ENCODE measurements around the gene WNT7B.

Gene WNT7B

GRCh38 chr22:45925811-45926351 lies 51.1 kb downstream of the WNT7B start:
- Histone ChIP-seq H3K36me3 (ENCODE audit: control insufficient read depth, insufficient read depth, low read length) (no peaks in the 10 kb centered on the region), H2BK5ac (ENCODE audit: low read length) (no peak overlapping the region)

GRCh38 chr22:45923835-45924234 lies 53.1 kb downstream of the WNT7B start:
- H4K5ac ChIP-seq (ENCODE audit: low read length), result no peak overlapping the region
- no peak overlapping the region for H2AK5ac ChIP-seq (ENCODE audit: low read length)
- H2BK5ac ChIP-seq (ENCODE audit: low read length), result no peak overlapping the region
- DNase-seq, result no peak
- no CpG with 5 or more reads among the region's 22 CpGs for WGBS (ENCODE audit: extremely low coverage, insufficient coverage, low lambda C conversion rate)
- H3K79me2 ChIP-seq (ENCODE audit: control insufficient read depth, insufficient read depth, low read length), result no peaks in the 10 kb centered on the region
- H3K4ac ChIP-seq (ENCODE audit: low read depth, low read length), result no peak overlapping the region
- no peaks in the 10 kb centered on the region for H3K36me3 ChIP-seq (ENCODE audit: control insufficient read depth, insufficient read depth, low read length)
- H3K18ac ChIP-seq (ENCODE audit: low read length), result no peak overlapping the region
- no peak overlapping the region for H3K4me3 ChIP-seq (ENCODE audit: low read length)
- H3K27ac ChIP-seq (ENCODE audit: low read depth, low read length), result no peak overlapping the region
- no peak overlapping the region for H3K4me2 ChIP-seq (ENCODE audit: low read length)
- no peak overlapping the region for H2BK15ac ChIP-seq (replicated peaks; ENCODE audit: low read depth)
- H3K27me3 ChIP-seq (ENCODE audit: insufficient read depth, low read length, poor library complexity), result no peaks in the 10 kb centered on the region
- no peaks in the 10 kb centered on the region for H3K79me1 ChIP-seq (ENCODE audit: low read length)
- H3K9ac ChIP-seq (ENCODE audit: low read length), result no peak overlapping the region
- no peak overlapping the region for H3K23ac ChIP-seq (ENCODE audit: low read length)
- H2BK120ac ChIP-seq (ENCODE audit: low read depth, low read length), result no peak overlapping the region
- H4K8ac ChIP-seq (ENCODE audit: low read depth, low read length), result no peak overlapping the region
- H3K56ac ChIP-seq (ENCODE audit: low read length), result no peak overlapping the region
- no peaks in the 10 kb centered on the region for H3K4me1 ChIP-seq (ENCODE audit: control insufficient read depth, low read depth, low read length)

More at GRCh38 chr22:45925811-45926351, 51.1 kb downstream of the WNT7B start:
- no peak overlapping the region for H4K8ac ChIP-seq (ENCODE audit: low read depth, low read length)
- no peaks in the 10 kb centered on the region for H3K27me3 ChIP-seq (ENCODE audit: insufficient read depth, low read length, poor library complexity)
- H3K18ac ChIP-seq (ENCODE audit: low read length), result no peak overlapping the region
- no peak overlapping the region for H3K9ac ChIP-seq (ENCODE audit: low read length)
- H3K4me2 ChIP-seq (ENCODE audit: low read length), result no peak overlapping the region
- H3K79me1 ChIP-seq (ENCODE audit: low read length), result no peaks in the 10 kb centered on the region
- no peak overlapping the region for H2BK120ac ChIP-seq (ENCODE audit: low read depth, low read length)
- no peak for DNase-seq
- no peak overlapping the region for H2BK15ac ChIP-seq (replicated peaks; ENCODE audit: low read depth)
- no peak overlapping the region for H3K56ac ChIP-seq (ENCODE audit: low read length)
- WGBS (ENCODE audit: extremely low coverage, insufficient coverage, low lambda C conversion rate), result no CpG with 5 or more reads among the region's 16 CpGs
- no peak overlapping the region for H4K5ac ChIP-seq (ENCODE audit: low read length)
- H3K27ac ChIP-seq (ENCODE audit: low read depth, low read length), result no peak overlapping the region
- no peak overlapping the region for H3K4me3 ChIP-seq (ENCODE audit: low read length)
- H3K4me1 ChIP-seq (ENCODE audit: control insufficient read depth, low read depth, low read length), result no peaks in the 10 kb centered on the region
- H3K23ac ChIP-seq (ENCODE audit: low read length), result no peak overlapping the region
- H3K4ac ChIP-seq (ENCODE audit: low read depth, low read length), result no peak overlapping the region
- H2AK5ac ChIP-seq (ENCODE audit: low read length), result no peak overlapping the region
- no peaks in the 10 kb centered on the region for H3K79me2 ChIP-seq (ENCODE audit: control insufficient read depth, insufficient read depth, low read length)

- no peak for DNase-seq
- Histone ChIP-seq H2BK120ac (ENCODE audit: low read depth, low read length) (no peak overlapping the region), H3K27ac (ENCODE audit: low read depth, low read length) (no peak overlapping the region), H2BK15ac (replicated peaks; ENCODE audit: low read depth) (no peak overlapping the region), H3K79me2 (ENCODE audit: control insufficient read depth, insufficient read depth, low read length) (no peaks in the 10 kb centered on the region), H4K5ac (ENCODE audit: low read length) (no peak overlapping the region), H3K4me2 (ENCODE audit: low read length) (no peak overlapping the region), H3K79me1 (ENCODE audit: low read length) (no peaks in the 10 kb centered on the region), H3K23ac (ENCODE audit: low read length) (no peak overlapping the region), H2BK5ac (ENCODE audit: low read length) (no peak overlapping the region), H3K4me3 (ENCODE audit: low read length) (no peak overlapping the region), H3K36me3 (ENCODE audit: control insufficient read depth, insufficient read depth, low read length) (no peaks in the 10 kb centered on the region), H3K56ac (ENCODE audit: low read length) (no peak overlapping the region), H3K4me1 (ENCODE audit: control insufficient read depth, low read depth, low read length) (no peaks in the 10 kb centered on the region), H3K9ac (ENCODE audit: low read length) (no peak overlapping the region), H3K18ac (ENCODE audit: low read length) (no peak overlapping the region), H4K8ac (ENCODE audit: low read depth, low read length) (no peak overlapping the region), H2AK5ac (ENCODE audit: low read length) (no peak overlapping the region), H3K27me3 (ENCODE audit: insufficient read depth, low read length, poor library complexity) (no peaks in the 10 kb centered on the region), H3K4ac (ENCODE audit: low read depth, low read length) (no peak overlapping the region)
- WGBS (ENCODE audit: extremely low coverage, insufficient coverage, low lambda C conversion rate), result no CpG with 5 or more reads among the region's 9 CpGs
These were observed 53.8 kb downstream of the WNT7B start for GRCh38 chr22:45923212-45923611.

GRCh38 chr22:45922661-45923060 lies 54.3 kb downstream of the WNT7B start:
- Histone ChIP-seq H3K56ac (ENCODE audit: low read length) (no peak overlapping the region), H3K4me2 (ENCODE audit: low read length) (no peak overlapping the region), H3K79me1 (ENCODE audit: low read length) (no peaks in the 10 kb centered on the region), H3K27ac (ENCODE audit: low read depth, low read length) (no peak overlapping the region), H2BK120ac (ENCODE audit: low read depth, low read length) (no peak overlapping the region), H3K4me3 (ENCODE audit: low read length) (no peak overlapping the region), H3K9ac (ENCODE audit: low read length) (no peak overlapping the region), H2AK5ac (ENCODE audit: low read length) (no peak overlapping the region), H2BK5ac (ENCODE audit: low read length) (no peak overlapping the region), H3K4me1 (ENCODE audit: control insufficient read depth, low read depth, low read length) (no peaks in the 10 kb centered on the region), H2BK15ac (replicated peaks; ENCODE audit: low read depth) (no peak overlapping the region), H4K8ac (ENCODE audit: low read depth, low read length) (no peak overlapping the region), H3K79me2 (ENCODE audit: control insufficient read depth, insufficient read depth, low read length) (no peaks in the 10 kb centered on the region), H3K36me3 (ENCODE audit: control insufficient read depth, insufficient read depth, low read length) (no peaks in the 10 kb centered on the region), H4K5ac (ENCODE audit: low read length) (no peak overlapping the region), H3K23ac (ENCODE audit: low read length) (no peak overlapping the region), H3K18ac (ENCODE audit: low read length) (no peak overlapping the region), H3K27me3 (ENCODE audit: insufficient read depth, low read length, poor library complexity) (no peaks in the 10 kb centered on the region), H3K4ac (ENCODE audit: low read depth, low read length) (no peak overlapping the region)
- DNase-seq, result no peak
- no CpG with 5 or more reads among the region's 29 CpGs for WGBS (ENCODE audit: extremely low coverage, insufficient coverage, low lambda C conversion rate)

- no peaks in the 10 kb centered on the region for H3K79me1 ChIP-seq (ENCODE audit: low read length)
- H4K5ac ChIP-seq (ENCODE audit: low read length), result no peak overlapping the region
- H2BK5ac ChIP-seq (ENCODE audit: low read length), result no peak overlapping the region
- H2BK15ac ChIP-seq (replicated peaks; ENCODE audit: low read depth), result no peak overlapping the region
- H2BK120ac ChIP-seq (ENCODE audit: low read depth, low read length), result no peak overlapping the region
- DNase-seq, result no peak
- H3K9ac ChIP-seq (ENCODE audit: low read length), result no peak overlapping the region
- no peak overlapping the region for H3K4ac ChIP-seq (ENCODE audit: low read depth, low read length)
- WGBS (ENCODE audit: extremely low coverage, insufficient coverage, low lambda C conversion rate), result no CpG with 5 or more reads among the region's 15 CpGs
- H2AK5ac ChIP-seq (ENCODE audit: low read length), result no peak overlapping the region
- H3K36me3 ChIP-seq (ENCODE audit: control insufficient read depth, insufficient read depth, low read length), result no peaks in the 10 kb centered on the region
- H3K27ac ChIP-seq (ENCODE audit: low read depth, low read length), result no peak overlapping the region
- no peak overlapping the region for H3K56ac ChIP-seq (ENCODE audit: low read length)
- H3K4me1 ChIP-seq (ENCODE audit: control insufficient read depth, low read depth, low read length), result no peaks in the 10 kb centered on the region
- H3K23ac ChIP-seq (ENCODE audit: low read length), result no peak overlapping the region
- H3K4me3 ChIP-seq (ENCODE audit: low read length), result no peak overlapping the region
- no peak overlapping the region for H3K18ac ChIP-seq (ENCODE audit: low read length)
- H3K4me2 ChIP-seq (ENCODE audit: low read length), result no peak overlapping the region
- no peak overlapping the region for H4K8ac ChIP-seq (ENCODE audit: low read depth, low read length)
- no peaks in the 10 kb centered on the region for H3K27me3 ChIP-seq (ENCODE audit: insufficient read depth, low read length, poor library complexity)
- H3K79me2 ChIP-seq (ENCODE audit: control insufficient read depth, insufficient read depth, low read length), result no peaks in the 10 kb centered on the region
These were observed 54.7 kb downstream of the WNT7B start for GRCh38 chr22:45922256-45922655.
